ENCODE results near the gene HMGB4. TPM values are rescaled to one million over a fixed set of nuclear protein-coding genes. Genes with fewer than 3 reads are reported as not detected.

HMGB4 gene
- polyA plus RNA-seq, 1 experiment = not detected

GRCh38 chr1:33823830-33824229, 40.0 kb upstream of the HMGB4 start:
- TF ChIP-seq, protein P1, sequence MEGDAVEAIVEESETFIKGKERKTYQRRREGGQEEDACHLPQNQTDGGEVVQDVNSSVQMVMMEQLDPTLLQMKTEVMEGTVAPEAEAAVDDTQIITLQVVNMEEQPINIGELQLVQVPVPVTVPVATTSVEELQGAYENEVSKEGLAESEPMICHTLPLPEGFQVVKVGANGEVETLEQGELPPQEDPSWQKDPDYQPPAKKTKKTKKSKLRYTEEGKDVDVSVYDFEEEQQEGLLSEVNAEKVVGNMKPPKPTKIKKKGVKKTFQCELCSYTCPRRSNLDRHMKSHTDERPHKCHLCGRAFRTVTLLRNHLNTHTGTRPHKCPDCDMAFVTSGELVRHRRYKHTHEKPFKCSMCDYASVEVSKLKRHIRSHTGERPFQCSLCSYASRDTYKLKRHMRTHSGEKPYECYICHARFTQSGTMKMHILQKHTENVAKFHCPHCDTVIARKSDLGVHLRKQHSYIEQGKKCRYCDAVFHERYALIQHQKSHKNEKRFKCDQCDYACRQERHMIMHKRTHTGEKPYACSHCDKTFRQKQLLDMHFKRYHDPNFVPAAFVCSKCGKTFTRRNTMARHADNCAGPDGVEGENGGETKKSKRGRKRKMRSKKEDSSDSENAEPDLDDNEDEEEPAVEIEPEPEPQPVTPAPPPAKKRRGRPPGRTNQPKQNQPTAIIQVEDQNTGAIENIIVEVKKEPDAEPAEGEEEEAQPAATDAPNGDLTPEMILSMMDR (IDR thresholded peaks at IDR 0.05; ENCODE audit: low read depth, low read length) = no peak
- ChIA-PET CTCF (no interaction called here), POLR2A (no interaction called here)
- Histone ChIP-seq H3K27me3 (ENCODE audit: control insufficient read depth, insufficient read depth, low read length) (peaks cover 4% of the 10 kb centered on the region), H3K27ac (ENCODE audit: low read depth, low read length) (no peak overlapping the region), H3K9me3 (ENCODE audit: control insufficient read depth, insufficient read depth, low read length) (peaks cover 5% of the 10 kb centered on the region; the same call in 1 of the 2 replicates), H3K4me3 (ENCODE audit: low read depth, low read length) (no peak overlapping the region)
- DNase-seq (ENCODE audit: low read depth, low spot score) = no peak

- ChIA-PET POLR2A (no interaction called here), CTCF (no interaction called here)
- Histone ChIP-seq H3K4me3 (ENCODE audit: low read depth, low read length) (no peak overlapping the region), H3K9me3 (ENCODE audit: control insufficient read depth, insufficient read depth, low read length) (peaks cover 5% of the 10 kb centered on the region; the same call in 1 of the 2 replicates), H3K27ac (ENCODE audit: low read depth, low read length) (no peak overlapping the region), H3K27me3 (ENCODE audit: control insufficient read depth, insufficient read depth, low read length) (peaks cover 4% of the 10 kb centered on the region)
- no peak for DNase-seq (ENCODE audit: low read depth, low spot score)
- TF ChIP-seq, protein P1 (IDR thresholded peaks at IDR 0.05; ENCODE audit: low read depth, low read length) = no peak
Observed at GRCh38 chr1:33824321-33824720, 39.6 kb upstream of the HMGB4 start.

- ChIA-PET CTCF (no interaction called here), POLR2A (no interaction called here)
- H3K4me3 ChIP-seq (ENCODE audit: low read depth, low read length) = no peak overlapping the region
- H3K27me3 ChIP-seq (ENCODE audit: control insufficient read depth, insufficient read depth, low read length) = peaks cover 4% of the 10 kb centered on the region
- H3K27ac ChIP-seq (ENCODE audit: low read depth, low read length) = no peak overlapping the region
- DNase-seq (ENCODE audit: low read depth, low spot score) = no peak
- TF ChIP-seq, protein P1 (IDR thresholded peaks at IDR 0.05; ENCODE audit: low read depth, low read length) = no peak
- H3K9me3 ChIP-seq (ENCODE audit: control insufficient read depth, insufficient read depth, low read length) = peaks cover 11% of the 10 kb centered on the region; the same call in 1 of the 2 replicates
Observed at GRCh38 chr1:33824971-33825370, 38.9 kb upstream of the HMGB4 start.

- Histone ChIP-seq H3K4me3 (ENCODE audit: low read depth, low read length) (no peak overlapping the region), H3K27me3 (ENCODE audit: control insufficient read depth, insufficient read depth, low read length) (peaks cover 4% of the 10 kb centered on the region), H3K9me3 (ENCODE audit: control insufficient read depth, insufficient read depth, low read length) (peaks cover 12% of the 10 kb centered on the region; the same call in 1 of the 2 replicates), H3K27ac (ENCODE audit: low read depth, low read length) (no peak overlapping the region)
- no peak for DNase-seq (ENCODE audit: low read depth, low spot score)
- ChIA-PET CTCF (no interaction called here), POLR2A (no interaction called here)
- TF ChIP-seq, protein P1 (IDR thresholded peaks at IDR 0.05; ENCODE audit: low read depth, low read length) = no peak
Observed at GRCh38 chr1:33825506-33825905, 38.4 kb upstream of the HMGB4 start.

DNA sequence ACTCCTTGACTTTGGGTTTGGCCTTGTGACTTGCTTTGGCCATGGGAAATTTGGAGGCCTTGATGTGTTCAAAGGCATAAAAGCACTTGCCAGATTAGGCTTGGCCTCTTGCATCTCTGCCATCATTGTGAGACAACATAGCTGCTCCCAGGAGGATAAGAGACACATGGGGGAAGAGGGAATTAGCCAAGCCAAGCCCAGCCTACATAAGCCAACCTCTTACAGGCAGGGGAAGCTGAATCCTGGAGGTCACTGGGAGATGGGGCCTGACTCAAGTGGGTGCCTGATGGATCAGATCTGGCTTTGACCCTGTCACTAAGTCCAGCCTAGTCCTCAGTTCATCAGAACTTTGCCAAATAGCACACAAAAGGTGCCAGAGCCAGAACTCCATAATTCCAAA, 37.6 kb upstream of the HMGB4 start:
- H3K4me3 ChIP-seq (ENCODE audit: low read depth, low read length) = no peak overlapping the region
- POLR2A ChIA-PET = no interaction called here
- TF ChIP-seq, protein P1 (IDR thresholded peaks at IDR 0.05; ENCODE audit: low read depth, low read length) = no peak

More for the DNA sequence above, 37.6 kb upstream of the HMGB4 start:
- DNase-seq (ENCODE audit: low read depth, low spot score) = no peak
- Histone ChIP-seq H3K27me3 (ENCODE audit: control insufficient read depth, insufficient read depth, low read length) (peaks cover 4% of the 10 kb centered on the region), H3K9me3 (ENCODE audit: control insufficient read depth, insufficient read depth, low read length) (peaks cover 12% of the 10 kb centered on the region; the same call in 1 of the 2 replicates), H3K27ac (ENCODE audit: low read depth, low read length) (no peak overlapping the region)
- CTCF ChIA-PET = no interaction called here

Data from AG04450 (cell line).